Measurements from ENCODE around the gene MCRIP2. TPM values are rescaled to one million over a fixed set of nuclear protein-coding genes. Genes with fewer than 3 reads are reported as not detected.

MCRIP2 gene
- total RNA-seq, 2 donors from 2014 or later = 41.2 to 47.5 TPM

- no peaks in the 10 kb centered on the region for H3K27me3 ChIP-seq
- no peaks in the 10 kb centered on the region for H3K36me3 ChIP-seq (replicated peaks in 1 of 2; ENCODE audit: insufficient read depth in 1 of 2, low read depth in 2 of 2)
- H3K4me1 ChIP-seq = peaks cover 74% of the 10 kb centered on the region
- H3K4me3 ChIP-seq = no peak overlapping the region
- ATAC-seq (no peak), DNase-seq (peak in 1 of 4 donors; percentile 38)
- no peak for TF ChIP-seq POLR2A (IDR thresholded peaks at IDR 0.05)
- TF ChIP-seq CTCF (IDR thresholded peaks at IDR 0.05) = no peak
- H3K27ac ChIP-seq = peak overlapping the region; percentile 84 to 97 (median 91)
- intact Hi-C loops (cut with DNase I) = no loop called here
- H3K9me3 ChIP-seq = no peaks in the 10 kb centered on the region
- 68 to 79% methylated on average over 4 to 8 of the region's 13 CpGs for WGBS, 2 donors
These were observed 1.4 kb downstream of the MCRIP2 start for GRCh38 chr16:643050-643368.

GRCh38 chr16:644556-644955 lies 2.9 kb downstream of the MCRIP2 start:
- intact Hi-C loops (cut with DNase I) = no loop called here
- H3K4me1 ChIP-seq = peaks cover 83% of the 10 kb centered on the region
- no peak overlapping the region for H3K4me3 ChIP-seq
- ATAC-seq = no peak
- H3K27ac ChIP-seq = peak overlapping the region in 2 of 4 donors; percentile 95 to 96
- TF ChIP-seq POLR2A (IDR thresholded peaks at IDR 0.05) (no peak), CTCF (IDR thresholded peaks at IDR 0.05) (no peak)
- H3K27me3 ChIP-seq = no peaks in the 10 kb centered on the region
- no peak for DNase-seq
- WGBS, 2 donors = 87 to 88% methylated on average over 6 to 12 of the region's 12 CpGs
- H3K9me3 ChIP-seq = no peaks in the 10 kb centered on the region
- H3K36me3 ChIP-seq (replicated peaks in 1 of 2; ENCODE audit: insufficient read depth in 1 of 2, low read depth in 2 of 2) = no peaks in the 10 kb centered on the region

GRCh38 chr16:645852-646678 lies 4.4 kb downstream of the MCRIP2 start:
- intact Hi-C loops (cut with DNase I) = no loop called here
- no peak overlapping the region for H3K4me3 ChIP-seq
- WGBS, 2 donors = 71% methylated on average over 25 to 30 of the region's 32 CpGs
- H3K4me1 ChIP-seq = peaks cover 89% of the 10 kb centered on the region
- peak overlapping the region; percentile 92 to 96 (median 95) for H3K27ac ChIP-seq
- H3K36me3 ChIP-seq (replicated peaks in 1 of 2; ENCODE audit: insufficient read depth in 1 of 2, low read depth in 2 of 2) = no peaks in the 10 kb centered on the region
- peak in 2 of 4 donors; percentile 69 to 75 for DNase-seq
- no peaks in the 10 kb centered on the region for H3K9me3 ChIP-seq
- no peak for ATAC-seq
- TF ChIP-seq CTCF (IDR thresholded peaks at IDR 0.05) (no peak), POLR2A (IDR thresholded peaks at IDR 0.05) (no peak)
- no peaks in the 10 kb centered on the region for H3K27me3 ChIP-seq

- no peak for DNase-seq
- WGBS, 2 donors = 71 to 80% methylated on average over 9 to 18 of the region's 22 CpGs
- Histone ChIP-seq H3K27me3 (no peaks in the 10 kb centered on the region), H3K4me1 (peaks cover 82% of the 10 kb centered on the region), H3K36me3 (replicated peaks in 1 of 2; ENCODE audit: insufficient read depth in 1 of 2, low read depth in 2 of 2) (no peaks in the 10 kb centered on the region), H3K4me3 (no peak overlapping the region), H3K9me3 (no peaks in the 10 kb centered on the region), H3K27ac (peak overlapping the region; percentile 92 to 96 (median 95))
- TF ChIP-seq CTCF (IDR thresholded peaks at IDR 0.05) (no peak), POLR2A (IDR thresholded peaks at IDR 0.05) (no peak)
- no peak for ATAC-seq
- intact Hi-C loops (cut with DNase I) = no loop called here
These were observed 5.1 kb downstream of the MCRIP2 start for GRCh38 chr16:646679-647172.

Measured in body of pancreas (tissue), 4 donors.